Keratinocyte (primary cell): ENCODE data around the gene NAB1. TPM values are rescaled to one million over a fixed set of nuclear protein-coding genes. Genes with fewer than 3 reads are reported as not detected.

ENCODE experiments used
- DNase-seq: peaks from one replicate; pipeline ENCODE4 v3.0.0-alpha.2; 2011; ENCODE audit warnings: low read depth, missing footprints, low spot score
- FAIRE-seq: peaks from 2 replicates; lab custom pipeline; 2011; peaks lifted over from hg19 to GRCh38; lab: Jason Lieb, UNC
- H2AFZ ChIP-seq: 2 replicates; pipeline ENCODE4 v1.6.0; 2012; ENCODE audit warnings: low read length, control low read depth, inconsistent platforms; ENCODE audit not compliant: control insufficient read depth
- H3K27ac ChIP-seq: 2 replicates; pipeline ENCODE4 v1.5.1; 2011; ENCODE audit warnings: low read length; ENCODE audit not compliant: control insufficient read depth, insufficient read depth
- H3K27me3 ChIP-seq: 3 replicates; pipeline ENCODE4 v1.6.0; 2011; ENCODE audit warnings: low read length; ENCODE audit not compliant: control insufficient read depth, insufficient read depth; ENCODE audit errors: extremely low read depth
- H3K36me3 ChIP-seq, 2 experiments: 2 replicates in 1 of 2; 3 replicates in 1 of 2; pipeline ENCODE4 v1.5.1; 2011; ENCODE audit warnings: low read length in 2 of 2, mild to moderate bottlenecking in 1 of 2; ENCODE audit not compliant: control insufficient read depth in 2 of 2, insufficient read depth in 2 of 2; ENCODE audit errors: extremely low read depth in 1 of 2
- H3K4me1 ChIP-seq: 3 replicates; pipeline ENCODE4 v1.5.1; 2011; ENCODE audit warnings: low read length; ENCODE audit not compliant: control insufficient read depth, insufficient read depth; ENCODE audit errors: extremely low read depth
- H3K4me2 ChIP-seq: 3 replicates; pipeline ENCODE4 v1.6.0; 2011; ENCODE audit warnings: low read depth, low read length; ENCODE audit not compliant: control insufficient read depth, insufficient read depth; ENCODE audit errors: extremely low read depth
- H3K4me3 ChIP-seq, 3 experiments: fragments of 200-600 bp in 1 of 3; sonication (generic) in 1 of 3; 2 replicates in 2 of 3; 3 replicates in 1 of 3; pipeline ENCODE4 v1.5.1; 2011 to 2016; ENCODE audit warnings: low read length in 3 of 3, mild to moderate bottlenecking in 3 of 3, control low read depth in 2 of 3, inconsistent platforms in 1 of 3, low read depth in 1 of 3, mixed read lengths in 1 of 3, mixed run types in 1 of 3, moderate library complexity in 1 of 3; ENCODE audit not compliant: control insufficient read depth in 2 of 3, insufficient read depth in 2 of 3; ENCODE audit errors: extremely low read depth in 1 of 3
- H3K79me2 ChIP-seq: 2 replicates; pipeline ENCODE4 v1.6.0; 2012; ENCODE audit warnings: low read length; ENCODE audit not compliant: control insufficient read depth, insufficient read depth
- H3K9ac ChIP-seq: 3 replicates; pipeline ENCODE4 v1.6.0; 2011; ENCODE audit warnings: low read length; ENCODE audit not compliant: control insufficient read depth, insufficient read depth; ENCODE audit errors: extremely low read depth
- H3K9me1 ChIP-seq: 3 replicates; pipeline ENCODE4 v1.6.0; 2011; ENCODE audit warnings: low read length; ENCODE audit not compliant: control insufficient read depth, insufficient read depth; ENCODE audit errors: extremely low read depth
- H3K9me3 ChIP-seq: 2 replicates; pipeline ENCODE4 v1.5.1; 2012; ENCODE audit warnings: low read depth, low read length; ENCODE audit not compliant: control insufficient read depth
- H4K20me1 ChIP-seq: 3 replicates; pipeline ENCODE4 v1.6.0; 2011; ENCODE audit warnings: low read length; ENCODE audit not compliant: control insufficient read depth, insufficient read depth; ENCODE audit errors: extremely low read depth
- EZH2 ChIP-seq: IDR thresholded peaks from one replicate; pipeline ENCODE4 v1.6.1; 2012; ENCODE audit warnings: inconsistent platforms, mild to moderate bottlenecking, low read length, moderate library complexity
- dilution Hi-C: fragments of 300-500 bp; cut with MboI; formaldehyde crosslinking; loops from one replicate; pipeline ENCODE4 v1.7.0; 2020; ENCODE audit warnings: low sequenced_read_pairs; ENCODE audit not compliant: extremely low pct_ligation_motif_present
- polyA plus RNA-seq, 5 experiments: library from polyadenylated mRNA; depleted of rRNA in 3 of 5; stranded (reverse) in 3 of 5; stranded (forward) in 1 of 5; unstranded in 1 of 5; fragments of >200 nt; gene quantifications; 1 replicate in 1 of 5; 2 replicates in 3 of 5; 3 replicates in 1 of 5; pipeline versions ENCODE4 v1.2.1 to v1.2.3, GENCODE V29; 2011 to 2012; ENCODE audit warnings: missing spikeins in 2 of 5, low read depth in 1 of 5, low replicate concordance in 1 of 5
- TF ChIP-seq, protein P1 (sequence below), 3 experiments: IDR thresholded peaks in 1 of 3; conservative IDR thresholded peaks in 1 of 3; optimal IDR thresholded peaks in 1 of 3; 2 replicates in 2 of 3; 3 replicates in 1 of 3; pipeline versions ENCODE3 to v1.5.1; 2011; ENCODE audit warnings: low read length in 3 of 3, mild to moderate bottlenecking in 3 of 3, moderate library complexity in 2 of 3, control low read depth in 1 of 3, inconsistent platforms in 1 of 3; ENCODE audit not compliant: insufficient read depth in 2 of 3; ENCODE audit errors: extremely low read depth in 1 of 3

Gene NAB1
- polyA plus RNA-seq, 1 donor (not counting 4 experiments of a cell fraction or from before 2014, with no cell fraction given): 24.3 TPM

DNA sequence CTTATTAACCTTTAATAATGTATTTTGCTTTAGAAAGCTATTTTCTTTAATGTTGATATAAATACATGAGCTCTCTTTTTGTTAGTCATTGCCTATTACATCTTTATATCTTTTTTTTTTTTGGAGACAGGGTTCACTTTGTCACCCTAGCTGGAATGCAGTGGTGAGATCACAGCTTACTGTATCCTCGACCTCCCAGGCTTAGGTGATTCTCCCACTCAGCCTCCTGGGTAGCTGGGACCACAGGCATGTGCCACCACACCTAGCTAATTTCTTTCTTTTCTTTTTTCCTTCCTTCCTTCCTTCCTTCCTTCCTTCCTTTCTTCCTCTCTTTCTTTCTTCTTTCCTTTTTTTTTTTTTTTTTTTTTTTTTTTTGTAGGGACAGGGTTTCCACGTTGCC lies 15.4 kb downstream of the NAB1 start:
- Histone ChIP-seq H3K4me1 (peaks cover 15% of the 10 kb centered on the region), H3K4me2 (no peak overlapping the region)
- no peak for TF ChIP-seq EZH2
- TF ChIP-seq, protein P1, sequence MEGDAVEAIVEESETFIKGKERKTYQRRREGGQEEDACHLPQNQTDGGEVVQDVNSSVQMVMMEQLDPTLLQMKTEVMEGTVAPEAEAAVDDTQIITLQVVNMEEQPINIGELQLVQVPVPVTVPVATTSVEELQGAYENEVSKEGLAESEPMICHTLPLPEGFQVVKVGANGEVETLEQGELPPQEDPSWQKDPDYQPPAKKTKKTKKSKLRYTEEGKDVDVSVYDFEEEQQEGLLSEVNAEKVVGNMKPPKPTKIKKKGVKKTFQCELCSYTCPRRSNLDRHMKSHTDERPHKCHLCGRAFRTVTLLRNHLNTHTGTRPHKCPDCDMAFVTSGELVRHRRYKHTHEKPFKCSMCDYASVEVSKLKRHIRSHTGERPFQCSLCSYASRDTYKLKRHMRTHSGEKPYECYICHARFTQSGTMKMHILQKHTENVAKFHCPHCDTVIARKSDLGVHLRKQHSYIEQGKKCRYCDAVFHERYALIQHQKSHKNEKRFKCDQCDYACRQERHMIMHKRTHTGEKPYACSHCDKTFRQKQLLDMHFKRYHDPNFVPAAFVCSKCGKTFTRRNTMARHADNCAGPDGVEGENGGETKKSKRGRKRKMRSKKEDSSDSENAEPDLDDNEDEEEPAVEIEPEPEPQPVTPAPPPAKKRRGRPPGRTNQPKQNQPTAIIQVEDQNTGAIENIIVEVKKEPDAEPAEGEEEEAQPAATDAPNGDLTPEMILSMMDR (optimal IDR thresholded peaks at IDR 0.05 in 1 of 3, IDR thresholded peaks at IDR 0.05 in 1 of 3, conservative IDR thresholded peaks at IDR 0.05 in 1 of 3; ENCODE audit: extremely low read depth in 1 of 3, insufficient read depth in 2 of 3, low read length in 3 of 3): no peak

DNA sequence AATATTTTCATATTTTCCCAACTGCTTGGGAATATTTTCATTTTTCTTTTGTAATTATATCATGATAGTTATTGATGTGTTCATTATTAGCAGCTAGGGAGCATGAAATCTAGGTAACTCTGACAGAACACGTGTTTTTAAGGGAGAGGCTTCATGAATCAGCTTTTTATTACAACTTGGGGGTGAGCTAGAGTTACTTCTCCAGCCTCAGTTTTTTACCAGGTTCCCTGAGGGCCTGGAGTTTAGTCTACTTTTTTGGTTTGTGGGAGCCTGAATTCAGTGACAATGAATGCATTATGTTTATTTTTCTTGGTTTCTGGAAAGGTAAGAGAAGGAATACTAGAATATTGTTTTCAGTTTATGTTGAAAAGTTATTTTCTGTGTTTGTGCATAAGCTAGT lies 18.0 kb downstream of the NAB1 start:
- no peaks in the 10 kb centered on the region for H3K9me1 ChIP-seq
- TF ChIP-seq, protein P1 (optimal IDR thresholded peaks at IDR 0.05 in 1 of 3, IDR thresholded peaks at IDR 0.05 in 1 of 3, conservative IDR thresholded peaks at IDR 0.05 in 1 of 3; ENCODE audit: extremely low read depth in 1 of 3, insufficient read depth in 2 of 3, low read length in 3 of 3): no peak
- no peak for TF ChIP-seq EZH2
- no peak overlapping the region for H3K9ac ChIP-seq
- H3K4me2 ChIP-seq: peak overlapping the region; percentile 23
- peaks cover 32% of the 10 kb centered on the region for H3K79me2 ChIP-seq
- dilution Hi-C loops: no loop called here
- H4K20me1 ChIP-seq: no peaks in the 10 kb centered on the region
- no peak for FAIRE-seq
- peaks cover 15% of the 10 kb centered on the region for H3K4me1 ChIP-seq
- no peak for DNase-seq
- peaks cover 0 to 4% of the 10 kb centered on the region in 2 experiments for H3K36me3 ChIP-seq
- no peak overlapping the region for H2AFZ ChIP-seq
- H3K27ac ChIP-seq: peak overlapping the region; percentile 7
- no peaks in the 10 kb centered on the region for H3K27me3 ChIP-seq
- H3K4me3 ChIP-seq: no peak overlapping the region
- H3K9me3 ChIP-seq: no peaks in the 10 kb centered on the region

More for the DNA sequence above, 15.4 kb downstream of the NAB1 start:
- Histone ChIP-seq H3K36me3 (peaks cover 1 to 5% of the 10 kb centered on the region in 2 experiments), H3K9me1 (no peaks in the 10 kb centered on the region), H2AFZ (no peak overlapping the region), H3K27me3 (no peaks in the 10 kb centered on the region), H3K9ac (no peak overlapping the region), H3K27ac (no peak overlapping the region), H3K9me3 (no peaks in the 10 kb centered on the region), H3K79me2 (peaks cover 41% of the 10 kb centered on the region), H4K20me1 (no peaks in the 10 kb centered on the region), H3K4me3 (no peak overlapping the region)
- FAIRE-seq (peak; percentile 17), DNase-seq (no peak)
- dilution Hi-C loops: no loop called here
